HepG2 (cell line): ENCODE measurements around the gene SNRPD2. TPM values are rescaled to one million over a fixed set of nuclear protein-coding genes. Genes with fewer than 3 reads are reported as not detected.

Experiments used
- ATAC-seq: fragments of 200-7000 bp; cut with Tn5 transposase; 3 replicates; pipeline ENCODE4 v1.9.1; 2020; ENCODE audit warnings: mild to moderate bottlenecking, moderate library complexity
- BruUV-seq: library from RNA; stranded (reverse); fragments of 400-500 nt; replicated peaks from 2 replicates; lab custom pipeline; 2021; lab: Mats Ljungman, UMichigan
- CTCF ChIA-PET: fragments of 300-600 bp; formaldehyde crosslinking; extraction: SDS; loops from one replicate; lab custom pipeline; 2021; ENCODE audit warnings: low total read pairs, inconsistent platforms, low intra/inter-chr PET ratio; lab: Yijun Ruan, JAX
- POLR2A ChIA-PET: fragments of 350-600 bp; sonication (Branson Sonifier 250); formaldehyde crosslinking; loops from one replicate; lab custom pipeline; 2020; ENCODE audit warnings: antibody characterized with exemption, inconsistent platforms; lab: Yijun Ruan, JAX
- DNase-seq: peaks from one replicate; pipeline ENCODE4 v3.0.0-alpha.2; 2015; ENCODE audit warnings: low spot score
- FAIRE-seq: peaks from 3 replicates; lab custom pipeline; 2011; peaks lifted over from hg19 to GRCh38; lab: Jason Lieb, UNC
- H2AFZ ChIP-seq: one replicate; pipeline ENCODE4 v1.6.1; 2011; ENCODE audit warnings: low read length, inconsistent platforms
- H3K27ac ChIP-seq: fragments of 300-600 bp; 3 replicates; pipeline ENCODE4 v1.8.0; 2011; ENCODE audit warnings: mixed run types, mild to moderate bottlenecking, mixed read lengths, low read length, inconsistent platforms; ENCODE audit not compliant: insufficient read depth; ENCODE audit errors: extremely low read length
- H3K27me3 ChIP-seq, 2 experiments: fragments of 200-600 bp in 1 of 2; 2 replicates in 1 of 2; 3 replicates in 1 of 2; pipeline versions ENCODE4 v1.6.0 to v1.8.0; 2011; ENCODE audit warnings: low read length in 2 of 2, mild to moderate bottlenecking in 2 of 2, moderate library complexity in 2 of 2, inconsistent platforms in 1 of 2; ENCODE audit not compliant: insufficient read depth in 2 of 2, control insufficient read depth in 1 of 2
- H3K36me3 ChIP-seq, 2 experiments: fragments of 200-600 bp in 1 of 2; replicated peaks in 1 of 2; 2 replicates in 1 of 2; 3 replicates in 1 of 2; pipeline versions ENCODE4 v1.5.1 to v1.8.0; 2011; ENCODE audit warnings: low read length in 2 of 2, inconsistent platforms in 1 of 2; ENCODE audit not compliant: insufficient read depth in 2 of 2, control insufficient read depth in 1 of 2
- H3K4me1 ChIP-seq: 2 replicates; pipeline ENCODE4 v1.5.1; 2012; ENCODE audit warnings: low read length, inconsistent platforms; ENCODE audit not compliant: insufficient read depth
- H3K4me2 ChIP-seq: 2 replicates; pipeline ENCODE4 v1.6.0; 2011; ENCODE audit warnings: low read depth, low read length, inconsistent platforms
- H3K4me3 ChIP-seq, 3 experiments: fragments of 200-600 bp in 1 of 3; sonication (generic), shearing (Covaris generic) in 1 of 3; replicated peaks in 1 of 3; 2 replicates each; pipeline ENCODE4 v1.5.1; 2011 to 2016; ENCODE audit warnings: low read length in 3 of 3, inconsistent platforms in 2 of 3, low read depth in 2 of 3, mild to moderate bottlenecking in 2 of 3, control low read depth in 1 of 3, mixed read lengths in 1 of 3; ENCODE audit not compliant: insufficient read depth in 1 of 3
- H3K79me2 ChIP-seq: one replicate; pipeline ENCODE4 v1.6.1; 2011; ENCODE audit warnings: low read length, inconsistent platforms; ENCODE audit not compliant: insufficient read depth
- H3K9ac ChIP-seq: 2 replicates; pipeline ENCODE4 v1.6.0; 2011; ENCODE audit warnings: mild to moderate bottlenecking, low read depth, low read length, inconsistent platforms; ENCODE audit not compliant: insufficient read depth
- H3K9me3 ChIP-seq: 2 replicates; pipeline ENCODE4 v1.5.1; 2012; ENCODE audit warnings: mild to moderate bottlenecking, low read length
- H4K20me1 ChIP-seq: 2 replicates; pipeline ENCODE4 v1.6.0; 2011; ENCODE audit warnings: inconsistent platforms, mild to moderate bottlenecking, low read length, moderate library complexity; ENCODE audit not compliant: insufficient read depth
- CEBPG ChIP-seq: IDR thresholded peaks from 2 replicates; pipeline ENCODE4 v1.6.1; 2016
- FOXA3 ChIP-seq: IDR thresholded peaks from 2 replicates; pipeline ENCODE4 v1.6.1; 2016; ENCODE audit warnings: missing genetic modification reagents, missing compliant biosample characterization
- HNRNPK ChIP-seq: fragments of 200-400 bp; formaldehyde crosslinking; IDR thresholded peaks from 2 replicates; pipeline ENCODE4 v1.6.1; 2018; ENCODE audit warnings: low read length, low read depth, moderate library complexity, mild to moderate bottlenecking; ENCODE audit not compliant: poor library complexity, severe bottlenecking
- JARID2 ChIP-seq: sonication (generic); formaldehyde crosslinking; IDR thresholded peaks from 2 replicates; pipeline ENCODE4 v1.8.1; 2023; ENCODE audit warnings: missing genetic modification reagents, inconsistent platforms; ENCODE audit not compliant: insufficient replicate concordance
- MBD4 ChIP-seq: IDR thresholded peaks from 2 replicates; pipeline ENCODE4 v1.6.1; 2012; ENCODE audit warnings: low read length, inconsistent platforms, borderline replicate concordance
- SALL2 ChIP-seq: sonication (generic); formaldehyde crosslinking; IDR thresholded peaks from 2 replicates; pipeline ENCODE4 v1.8.1; 2023; ENCODE audit warnings: mild to moderate bottlenecking, missing genetic modification reagents, inconsistent platforms
- SPEN ChIP-seq: sonication (generic); formaldehyde crosslinking; IDR thresholded peaks from 2 replicates; pipeline ENCODE4 v1.5.1; 2020; ENCODE audit warnings: low read depth, mild to moderate bottlenecking, missing genetic modification reagents
- SYNCRIP ChIP-seq: fragments of 200-400 bp; formaldehyde crosslinking; IDR thresholded peaks from 2 replicates; pipeline ENCODE4 v1.6.1; 2018; ENCODE audit warnings: mild to moderate bottlenecking, low read depth, low read length; ENCODE audit not compliant: insufficient read depth
- ZBTB49 ChIP-seq: sonication (generic); formaldehyde crosslinking; IDR thresholded peaks from 2 replicates; pipeline ENCODE4 v1.4.0; 2020; ENCODE audit warnings: missing genetic modification reagents, borderline replicate concordance
- ZBTB8A ChIP-seq: sonication (generic); formaldehyde crosslinking; IDR thresholded peaks from 2 replicates; pipeline ENCODE4 v1.4.0; 2020; ENCODE audit warnings: mild to moderate bottlenecking, low read depth, missing genetic modification reagents, borderline replicate concordance
- ZNF160 ChIP-seq: sonication (generic); formaldehyde crosslinking; IDR thresholded peaks from 2 replicates; pipeline ENCODE4 v1.8.0; 2022; ENCODE audit warnings: mild to moderate bottlenecking, inconsistent platforms, missing genetic modification reagents
- ZNF343 ChIP-seq: sonication (generic); formaldehyde crosslinking; IDR thresholded peaks from 2 replicates; pipeline ENCODE4 v1.4.0; 2020; ENCODE audit warnings: mild to moderate bottlenecking, missing genetic modification reagents
- ZNF441 ChIP-seq: sonication (generic); formaldehyde crosslinking; IDR thresholded peaks from 2 replicates; pipeline ENCODE4 v1.7.0; 2021; ENCODE audit warnings: missing genetic modification reagents, borderline replicate concordance
- ZNF550 ChIP-seq: sonication (generic); formaldehyde crosslinking; IDR thresholded peaks from 2 replicates; pipeline ENCODE4 v1.4.0; 2020; ENCODE audit warnings: mild to moderate bottlenecking, missing genetic modification reagents, borderline replicate concordance
- ZNF569 ChIP-seq: sonication (generic); formaldehyde crosslinking; IDR thresholded peaks from 2 replicates; pipeline ENCODE4 v1.5.0; 2020; ENCODE audit warnings: mild to moderate bottlenecking, missing genetic modification reagents, moderate library complexity, borderline replicate concordance
- ZNF672 ChIP-seq: sonication (generic); formaldehyde crosslinking; IDR thresholded peaks from 2 replicates; pipeline ENCODE4 v1.8.1; 2022; ENCODE audit warnings: missing genetic modification reagents
- ZNF747 ChIP-seq: sonication (generic); formaldehyde crosslinking; IDR thresholded peaks from 2 replicates; pipeline ENCODE4 v1.8.1; 2023; ENCODE audit warnings: missing genetic modification reagents, mild to moderate bottlenecking, borderline replicate concordance
- ZNF75D ChIP-seq: sonication (generic); formaldehyde crosslinking; IDR thresholded peaks from 2 replicates; pipeline ENCODE4 v1.8.1; 2023; ENCODE audit warnings: missing genetic modification reagents, mild to moderate bottlenecking, borderline replicate concordance
- WGBS: methylation state at CpG from one replicate; pipeline ENCODE4 v1.1.6; 2017; ENCODE audit warnings: low lambda C conversion rate; 5-methylcytosine and 5-hydroxymethylcytosine counted together
- in situ Hi-C: cut with HindIII; loops from 2 replicates; pipeline ENCODE4 v1.10.0; 2017; ENCODE audit warnings: low pct_unique_long_range_greater_than_20kb; ENCODE audit not compliant: extremely low pct_ligation_motif_present
- intact Hi-C: fragments of 100-400 bp; cut with micrococcal nuclease; formaldehyde crosslinking; loops from one replicate; pipeline ENCODE4 v1.10.0; 2022; ENCODE audit not compliant: unreplicated experiment
- polyA plus RNA-seq, 8 experiments: library from polyadenylated mRNA; depleted of rRNA in 3 of 8; stranded (reverse) in 7 of 8; unstranded in 1 of 8; fragments of >200 nt; fragmentation: Illumina TruSeq in 4 of 8; extraction: Trizol in 4 of 8; gene quantifications; 2 replicates each; pipeline versions ENCODE4 v1.2.1 to v1.2.3, GENCODE V29; 2011 to 2016; ENCODE audit warnings: low read depth in 4 of 8, missing spikeins in 1 of 8, mixed read lengths in 1 of 8; ENCODE audit not compliant: insufficient read depth in 1 of 8
- total RNA-seq, 5 experiments: library from RNA; depleted of rRNA; stranded (reverse); fragments of >200 nt; fragmentation: Illumina TruSeq; extraction: Trizol; gene quantifications; 2 replicates each; pipeline ENCODE4 v1.2.3, GENCODE V29; 2016; ENCODE audit warnings: low read depth in 1 of 5
- TF ChIP-seq, protein P1 (sequence below): sonication (generic); formaldehyde crosslinking; IDR thresholded peaks from 2 replicates; pipeline ENCODE4 v1.5.1; 2020; ENCODE audit warnings: mild to moderate bottlenecking, missing genetic modification reagents, moderate library complexity

Gene SNRPD2
- total and polyA plus RNA-seq, 2 of the 13 experiments (the other 11 are each of a cell fraction or from before 2014, with no cell fraction given), result 299 to 485 TPM

DNA sequence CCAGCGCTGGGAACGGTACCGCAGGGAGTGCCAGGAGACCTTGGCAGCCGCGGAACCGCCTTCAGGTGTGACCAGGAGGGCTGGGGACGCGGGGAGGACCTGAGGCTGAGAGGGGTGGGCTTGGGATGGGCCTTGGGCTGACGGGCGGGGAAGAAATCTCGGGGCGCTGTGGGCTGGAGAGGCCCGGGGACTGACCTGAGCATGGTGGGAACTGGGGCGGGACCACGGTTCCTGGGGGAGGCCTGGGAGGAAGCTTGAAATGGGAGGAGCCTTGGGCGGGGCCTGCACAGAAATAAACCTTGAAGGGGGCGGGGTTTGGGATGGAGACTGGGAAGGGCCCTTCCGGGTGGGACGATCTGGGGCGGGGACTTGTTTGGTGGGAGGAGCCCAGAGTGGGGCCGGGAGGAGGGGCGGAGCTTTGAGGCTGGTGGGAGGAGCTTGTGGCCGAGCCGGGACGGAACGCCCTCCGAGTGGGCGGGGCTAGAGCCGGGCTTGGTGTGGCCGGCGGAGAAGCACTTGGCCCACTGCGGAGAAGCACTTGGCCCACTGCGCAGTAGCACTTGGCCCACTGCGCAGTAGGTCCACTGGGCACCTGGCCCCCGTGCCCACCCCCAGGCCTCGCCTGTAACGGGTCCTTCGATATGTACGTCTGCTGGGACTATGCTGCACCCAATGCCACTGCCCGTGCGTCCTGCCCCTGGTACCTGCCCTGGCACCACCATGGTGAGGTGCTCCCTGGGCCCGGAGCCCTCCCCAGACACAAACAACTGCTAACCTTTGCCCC, 20.9 kb downstream of the SNRPD2 start (continued):
- TF ChIP-seq ZNF672, result no peak
- TF ChIP-seq ZNF569 (CRISPR knock-in tag), result no peak

DNA sequence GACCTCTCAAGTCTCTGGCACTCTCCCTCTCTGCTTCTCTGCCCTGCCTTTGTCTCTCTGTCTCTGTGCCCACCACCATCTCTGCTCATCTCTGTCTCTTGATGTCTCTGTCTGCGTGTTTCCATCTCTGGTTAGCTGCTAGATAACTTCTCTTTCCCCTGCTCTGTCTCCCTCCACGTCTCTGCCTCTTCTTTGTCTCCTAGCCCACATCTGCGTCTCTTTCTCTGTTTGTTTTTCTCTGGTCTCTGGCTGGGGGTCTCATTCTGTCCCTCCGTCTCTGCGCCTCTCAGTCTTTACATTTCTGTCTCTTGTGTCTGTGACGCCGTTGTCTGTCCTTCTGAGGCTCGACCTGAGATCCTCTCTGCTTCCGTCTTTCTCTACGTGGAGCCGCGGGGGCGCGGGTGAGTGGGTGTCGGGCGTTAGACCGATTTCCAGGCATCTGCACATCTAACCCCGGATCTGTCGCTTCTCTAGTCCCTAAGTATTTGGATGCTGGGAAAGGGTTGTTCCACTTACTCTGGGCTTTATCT, 23.3 kb downstream of the SNRPD2 start:
- Histone ChIP-seq H3K4me3 (peak overlapping the region; percentile 60 to 78 (median 65)), H3K27me3 (peaks cover 2 to 11% of the 10 kb centered on the region in 2 experiments; a peak in 3 of 5 replicates), H3K9ac (0 out of 2 replicates have a peak overlapping the region, but pooled peaks have one; percentile 35), H3K79me2 (no peaks in the 10 kb centered on the region), H2AFZ (no peak overlapping the region), H3K36me3 (no peaks in the 10 kb centered on the region), H3K27ac (no peak overlapping the region), H3K9me3 (no peaks in the 10 kb centered on the region), H4K20me1 (no peaks in the 10 kb centered on the region), H3K4me2 (peak overlapping the region; percentile 96), H3K4me1 (peaks cover 44% of the 10 kb centered on the region)
- POLR2A ChIA-PET, result interaction anchor here (0.6 to 2.4 kb wide), 12 partner anchors 9 to 101 kb away, joined by 3 to 12 read pairs (median 4); partner anchors contain the start of genes EML2, QPCTL, SIX5 and SNRPD2
- no TSS peak for BruUV-seq
- WGBS, result under 1% methylated on average over 19 of the region's 19 CpGs
- DNase-seq, result no peak
- FAIRE-seq, result no peak
- no peak for ATAC-seq
- intact Hi-C loops, result no loop called here
- in situ Hi-C loops, result no loop called here
- CTCF ChIA-PET, result no interaction called here
- TF ChIP-seq JARID2 (CRISPR knock-in tag) (no peak), ZNF343 (CRISPR knock-in tag) (no peak), SALL2 (CRISPR knock-in tag) (0 out of 2 replicates have a peak, but pooled peaks have one; percentile 14), FOXA3 (CRISPR knock-in tag) (no peak), ZBTB49 (CRISPR knock-in tag) (no peak), SYNCRIP (no peak), ZNF550 (CRISPR knock-in tag) (no peak), ZNF160 (CRISPR knock-in tag) (no peak), HNRNPK (no peak), CEBPG (CRISPR knock-in tag) (no peak), ZNF75D (CRISPR knock-in tag) (no peak), ZNF747 (CRISPR knock-in tag) (0 out of 2 replicates have a peak, but pooled peaks have one; percentile 25), SPEN (CRISPR knock-in tag) (no peak), ZNF441 (CRISPR knock-in tag) (no peak), MBD4 (no peak), ZBTB8A (CRISPR knock-in tag) (no peak)
- TF ChIP-seq, protein P1, sequence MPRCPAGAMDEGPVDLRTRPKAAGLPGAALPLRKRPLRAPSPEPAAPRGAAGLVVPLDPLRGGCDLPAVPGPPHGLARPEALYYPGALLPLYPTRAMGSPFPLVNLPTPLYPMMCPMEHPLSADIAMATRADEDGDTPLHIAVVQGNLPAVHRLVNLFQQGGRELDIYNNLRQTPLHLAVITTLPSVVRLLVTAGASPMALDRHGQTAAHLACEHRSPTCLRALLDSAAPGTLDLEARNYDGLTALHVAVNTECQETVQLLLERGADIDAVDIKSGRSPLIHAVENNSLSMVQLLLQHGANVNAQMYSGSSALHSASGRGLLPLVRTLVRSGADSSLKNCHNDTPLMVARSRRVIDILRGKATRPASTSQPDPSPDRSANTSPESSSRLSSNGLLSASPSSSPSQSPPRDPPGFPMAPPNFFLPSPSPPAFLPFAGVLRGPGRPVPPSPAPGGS (CRISPR knock-in tag), result no peak; the same call in 1 of the 2 replicates
